Measurements from ENCODE around the gene NCOA7.

DNA sequence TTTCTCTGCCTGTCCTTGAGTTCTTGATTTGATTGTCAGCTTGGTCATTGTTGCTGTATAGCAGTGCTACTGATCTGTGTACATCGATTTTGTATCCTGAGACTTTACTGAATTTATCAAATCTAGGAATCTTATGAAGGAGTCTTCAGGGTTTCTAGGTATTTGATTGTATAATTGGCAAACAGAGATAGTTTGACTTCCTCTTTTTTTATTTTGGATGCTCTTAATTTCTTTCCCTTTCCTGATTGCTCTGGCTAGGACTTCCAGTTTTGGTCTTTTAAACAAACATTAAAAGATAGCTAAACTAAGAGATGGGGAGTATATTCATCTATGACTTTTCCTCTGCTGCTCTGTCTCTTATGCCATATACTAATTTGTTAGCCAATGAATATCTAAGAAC lies 62.4 kb downstream of the NCOA7 start:
- no peak for TF ChIP-seq POLR2A (IDR thresholded peaks at IDR 0.05)
- TF ChIP-seq, protein P1, sequence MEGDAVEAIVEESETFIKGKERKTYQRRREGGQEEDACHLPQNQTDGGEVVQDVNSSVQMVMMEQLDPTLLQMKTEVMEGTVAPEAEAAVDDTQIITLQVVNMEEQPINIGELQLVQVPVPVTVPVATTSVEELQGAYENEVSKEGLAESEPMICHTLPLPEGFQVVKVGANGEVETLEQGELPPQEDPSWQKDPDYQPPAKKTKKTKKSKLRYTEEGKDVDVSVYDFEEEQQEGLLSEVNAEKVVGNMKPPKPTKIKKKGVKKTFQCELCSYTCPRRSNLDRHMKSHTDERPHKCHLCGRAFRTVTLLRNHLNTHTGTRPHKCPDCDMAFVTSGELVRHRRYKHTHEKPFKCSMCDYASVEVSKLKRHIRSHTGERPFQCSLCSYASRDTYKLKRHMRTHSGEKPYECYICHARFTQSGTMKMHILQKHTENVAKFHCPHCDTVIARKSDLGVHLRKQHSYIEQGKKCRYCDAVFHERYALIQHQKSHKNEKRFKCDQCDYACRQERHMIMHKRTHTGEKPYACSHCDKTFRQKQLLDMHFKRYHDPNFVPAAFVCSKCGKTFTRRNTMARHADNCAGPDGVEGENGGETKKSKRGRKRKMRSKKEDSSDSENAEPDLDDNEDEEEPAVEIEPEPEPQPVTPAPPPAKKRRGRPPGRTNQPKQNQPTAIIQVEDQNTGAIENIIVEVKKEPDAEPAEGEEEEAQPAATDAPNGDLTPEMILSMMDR (IDR thresholded peaks at IDR 0.05): no peak
